Measurements from ENCODE around the gene CFAP74. TPM values are rescaled to one million over a fixed set of nuclear protein-coding genes. Genes with fewer than 3 reads are reported as not detected.
A peak's percentile ranks its signal among the peaks of the same experiment; 100 is the strongest.

CFAP74 gene
- total and polyA plus RNA-seq, 9 of the 15 experiments (the other 6 are each of a cell fraction or from before 2014, with no cell fraction given): 0.03 to 0.15 (median 0.05) TPM; not detected in 6

DNA sequence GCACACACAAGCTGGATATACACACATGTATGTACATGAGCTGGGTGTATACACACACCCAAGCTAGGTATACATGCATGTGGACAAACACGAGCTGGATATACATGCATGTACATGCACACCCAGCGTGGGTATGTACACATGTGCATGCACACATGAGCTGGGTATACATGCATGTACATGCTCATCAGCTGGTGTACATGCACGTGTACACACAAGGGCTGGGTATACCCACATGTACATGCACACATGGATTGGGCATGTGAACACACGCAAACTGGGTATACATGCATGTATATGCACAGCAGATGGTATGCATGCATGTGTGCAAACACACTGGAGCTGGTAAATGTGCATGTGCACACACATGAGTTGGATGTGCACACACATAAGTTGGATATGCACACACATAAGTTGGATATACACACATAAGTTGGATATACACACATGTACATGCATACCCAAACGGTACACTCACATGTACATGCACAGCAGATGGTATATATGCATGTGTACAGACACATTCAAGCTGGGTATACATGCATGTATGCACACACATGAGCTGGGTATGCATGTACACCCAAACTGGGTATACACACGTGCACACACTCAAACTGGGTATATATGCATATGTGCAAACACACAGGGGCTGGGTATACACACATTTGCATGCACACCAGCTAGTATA, 105.2 kb downstream of the CFAP74 start:
- intact Hi-C loops (cut with micrococcal nuclease) (no loop called here), in situ Hi-C loops (cut with MboI) (no loop called here)
- Histone ChIP-seq H3K9me1 (ENCODE audit: control insufficient read depth, insufficient read depth, low read length) (no peaks in the 10 kb centered on the region), H3K4me3 (no peak overlapping the region), H3K27ac (ENCODE audit: extremely low read depth, low read depth, low read length) (no peak overlapping the region), H3K9me3 (replicated peaks; ENCODE audit: control insufficient read depth, insufficient read depth, low read depth, low read length) (peaks cover 4% of the 10 kb centered on the region; the same call in 1 of the 2 replicates), H3K79me2 (ENCODE audit: control insufficient read depth, insufficient read depth, low read length) (no peaks in the 10 kb centered on the region), H3K36me3 (ENCODE audit: control insufficient read depth, insufficient read depth, low read length) (no peaks in the 10 kb centered on the region), H3K27me3 (ENCODE audit: control insufficient read depth in 2 of 2, insufficient read depth in 2 of 2, low read length in 2 of 2) (peaks cover 0 to 14% of the 10 kb centered on the region in 2 experiments; a peak in 3 of 5 replicates), H2AFZ (ENCODE audit: low read depth, low read length) (no peak overlapping the region), H3K4me1 (replicated peaks in 1 of 2; ENCODE audit: control insufficient read depth in 2 of 2, insufficient read depth in 2 of 2, low read length in 2 of 2) (peaks cover 6 to 54% of the 10 kb centered on the region in 2 experiments; a peak in 3 of 5 replicates), H3K4me2 (ENCODE audit: insufficient read depth, low read length) (no peak overlapping the region), H3K9ac (ENCODE audit: insufficient read depth in 1 of 2, low read depth in 2 of 2, low read length in 2 of 2) (no peak overlapping the region), H4K20me1 (replicated peaks; ENCODE audit: control insufficient read depth, insufficient read depth, low read length) (no peaks in the 10 kb centered on the region)
- FAIRE-seq (no peak), ATAC-seq (no peak), DNase-seq (ENCODE audit: extremely low read depth in 1 of 4, low spot score in 3 of 4) (no peak)
- 3% methylated on average over 6 of the region's 6 CpGs for WGBS (ENCODE audit: insufficient coverage, low coverage, missing lambda C conversion rate)
- CTCF ChIA-PET (ENCODE audit: low intra/inter-chr PET ratio): interaction anchor here (0.6 kb wide), 1 partner anchor 33 kb away, joined by 3 read pairs; no protein-coding TSS in a partner anchor
- no TSS peak for BruUV-seq (replicated peaks)
- POLR2A ChIA-PET: interaction anchor here (0.7 to 1.5 kb wide), 4 partner anchors 9 to 29 kb away, joined by 3 to 4 read pairs (median 3); no protein-coding TSS in a partner anchor
- TF ChIP-seq GTF2E2 (tag; IDR thresholded peaks at IDR 0.05) (no peak), CBFA2T3 (IDR thresholded peaks at IDR 0.05) (peak; percentile 27; the same call in 1 of the 2 replicates), HIVEP1 (CRISPR knock-in tag; IDR thresholded peaks at IDR 0.05) (no peak), ZKSCAN8 (CRISPR knock-in tag; IDR thresholded peaks at IDR 0.05) (no peak), ZNF174 (CRISPR knock-in tag; IDR thresholded peaks at IDR 0.05) (no peak), FOXP1 (CRISPR knock-in tag; IDR thresholded peaks at IDR 0.05) (0 out of 2 replicates have a peak, but pooled peaks have one; percentile 17), TEAD4 (IDR thresholded peaks at IDR 0.05; ENCODE audit: low read length) (no peak), TEAD4 (CRISPR knock-in tag; IDR thresholded peaks at IDR 0.05; ENCODE audit: borderline replicate concordance) (peak; percentile 65; the same call in 1 of the 2 replicates), BCL6 (CRISPR knock-in tag; IDR thresholded peaks at IDR 0.05) (no peak), BRCA1 (IDR thresholded peaks at IDR 0.05) (no peak), BRCA1 (CRISPR knock-in tag; IDR thresholded peaks at IDR 0.05) (no peak), NCOA2 (IDR thresholded peaks at IDR 0.05; ENCODE audit: partially characterized antibody in 2 of 2) (no peak)
- TF ChIP-seq, protein P1, sequence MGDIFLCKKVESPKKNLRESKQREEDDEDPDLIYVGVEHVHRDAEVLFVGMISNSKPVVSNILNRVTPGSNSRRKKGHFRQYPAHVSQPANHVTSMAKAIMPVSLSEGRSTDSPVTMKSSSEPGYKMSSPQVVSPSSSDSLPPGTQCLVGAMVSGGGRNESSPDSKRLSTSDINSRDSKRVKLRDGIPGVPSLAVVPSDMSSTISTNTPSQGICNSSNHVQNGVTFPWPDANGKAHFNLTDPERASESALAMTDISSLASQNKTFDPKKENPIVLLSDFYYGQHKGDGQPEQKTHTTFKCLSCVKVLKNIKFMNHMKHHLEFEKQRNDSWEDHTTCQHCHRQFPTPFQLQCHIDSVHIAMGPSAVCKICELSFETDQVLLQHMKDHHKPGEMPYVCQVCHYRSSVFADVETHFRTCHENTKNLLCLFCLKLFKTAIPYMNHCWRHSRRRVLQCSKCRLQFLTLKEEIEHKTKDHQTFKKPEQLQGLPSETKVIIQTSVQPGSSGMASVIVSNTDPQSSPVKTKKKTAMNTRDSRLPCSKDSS (IDR thresholded peaks at IDR 0.05; ENCODE audit: low read depth, partially characterized antibody): no peak
- TF ChIP-seq, protein P2, sequence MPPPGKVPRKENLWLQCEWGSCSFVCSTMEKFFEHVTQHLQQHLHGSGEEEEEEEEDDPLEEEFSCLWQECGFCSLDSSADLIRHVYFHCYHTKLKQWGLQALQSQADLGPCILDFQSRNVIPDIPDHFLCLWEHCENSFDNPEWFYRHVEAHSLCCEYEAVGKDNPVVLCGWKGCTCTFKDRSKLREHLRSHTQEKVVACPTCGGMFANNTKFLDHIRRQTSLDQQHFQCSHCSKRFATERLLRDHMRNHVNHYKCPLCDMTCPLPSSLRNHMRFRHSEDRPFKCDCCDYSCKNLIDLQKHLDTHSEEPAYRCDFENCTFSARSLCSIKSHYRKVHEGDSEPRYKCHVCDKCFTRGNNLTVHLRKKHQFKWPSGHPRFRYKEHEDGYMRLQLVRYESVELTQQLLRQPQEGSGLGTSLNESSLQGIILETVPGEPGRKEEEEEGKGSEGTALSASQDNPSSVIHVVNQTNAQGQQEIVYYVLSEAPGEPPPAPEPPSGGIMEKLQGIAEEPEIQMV (tag; conservative IDR thresholded peaks at IDR 0.05; ENCODE audit: low read depth): no peak
- TF ChIP-seq, protein P3, sequence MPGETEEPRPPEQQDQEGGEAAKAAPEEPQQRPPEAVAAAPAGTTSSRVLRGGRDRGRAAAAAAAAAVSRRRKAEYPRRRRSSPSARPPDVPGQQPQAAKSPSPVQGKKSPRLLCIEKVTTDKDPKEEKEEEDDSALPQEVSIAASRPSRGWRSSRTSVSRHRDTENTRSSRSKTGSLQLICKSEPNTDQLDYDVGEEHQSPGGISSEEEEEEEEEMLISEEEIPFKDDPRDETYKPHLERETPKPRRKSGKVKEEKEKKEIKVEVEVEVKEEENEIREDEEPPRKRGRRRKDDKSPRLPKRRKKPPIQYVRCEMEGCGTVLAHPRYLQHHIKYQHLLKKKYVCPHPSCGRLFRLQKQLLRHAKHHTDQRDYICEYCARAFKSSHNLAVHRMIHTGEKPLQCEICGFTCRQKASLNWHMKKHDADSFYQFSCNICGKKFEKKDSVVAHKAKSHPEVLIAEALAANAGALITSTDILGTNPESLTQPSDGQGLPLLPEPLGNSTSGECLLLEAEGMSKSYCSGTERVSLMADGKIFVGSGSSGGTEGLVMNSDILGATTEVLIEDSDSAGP (CRISPR knock-in tag; IDR thresholded peaks at IDR 0.05): 0 out of 2 replicates have a peak, but pooled peaks have one; percentile 9
- TF ChIP-seq, protein P4, sequence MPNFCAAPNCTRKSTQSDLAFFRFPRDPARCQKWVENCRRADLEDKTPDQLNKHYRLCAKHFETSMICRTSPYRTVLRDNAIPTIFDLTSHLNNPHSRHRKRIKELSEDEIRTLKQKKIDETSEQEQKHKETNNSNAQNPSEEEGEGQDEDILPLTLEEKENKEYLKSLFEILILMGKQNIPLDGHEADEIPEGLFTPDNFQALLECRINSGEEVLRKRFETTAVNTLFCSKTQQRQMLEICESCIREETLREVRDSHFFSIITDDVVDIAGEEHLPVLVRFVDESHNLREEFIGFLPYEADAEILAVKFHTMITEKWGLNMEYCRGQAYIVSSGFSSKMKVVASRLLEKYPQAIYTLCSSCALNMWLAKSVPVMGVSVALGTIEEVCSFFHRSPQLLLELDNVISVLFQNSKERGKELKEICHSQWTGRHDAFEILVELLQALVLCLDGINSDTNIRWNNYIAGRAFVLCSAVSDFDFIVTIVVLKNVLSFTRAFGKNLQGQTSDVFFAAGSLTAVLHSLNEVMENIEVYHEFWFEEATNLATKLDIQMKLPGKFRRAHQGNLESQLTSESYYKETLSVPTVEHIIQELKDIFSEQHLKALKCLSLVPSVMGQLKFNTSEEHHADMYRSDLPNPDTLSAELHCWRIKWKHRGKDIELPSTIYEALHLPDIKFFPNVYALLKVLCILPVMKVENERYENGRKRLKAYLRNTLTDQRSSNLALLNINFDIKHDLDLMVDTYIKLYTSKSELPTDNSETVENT (CRISPR knock-in tag; IDR thresholded peaks at IDR 0.05): no peak
